Thoracic aorta (tissue), 2 donors: ENCODE results near the gene MORC4. TPM values are rescaled to one million over a fixed set of nuclear protein-coding genes. Genes with fewer than 3 reads are reported as not detected.

ENCODE experiments used
- ATAC-seq: fragments of 150-250 bp; one replicate; pipeline ENCODE4 v1.8.0; 2017; ENCODE audit warnings: low read depth; ENCODE audit not compliant: insufficient number of reproducible peaks, low FRiP score
- DNase-seq: peaks from one replicate; pipeline ENCODE4 v3.0.0-alpha.2; 2020; ENCODE audit warnings: low spot score
- H3K27ac ChIP-seq, 2 donors: fragments of 200-600 bp; sonication (generic); 1 replicate in 1 of 2; 2 replicates in 1 of 2; pipeline ENCODE4 v1.5.1; 2016; ENCODE audit warnings: mild to moderate bottlenecking in 2 of 2, moderate library complexity in 2 of 2
- H3K27me3 ChIP-seq: fragments of 200-600 bp; sonication (generic); replicated peaks from 2 replicates; pipeline ENCODE4 v1.6.0; 2016; ENCODE audit warnings: mild to moderate bottlenecking; ENCODE audit not compliant: insufficient read depth
- H3K36me3 ChIP-seq: fragments of 200-600 bp; sonication (generic); one replicate; pipeline ENCODE4 v1.5.1; 2016
- H3K4me1 ChIP-seq, 2 donors: fragments of 200-600 bp; sonication (generic); 1 replicate in 1 of 2; 2 replicates in 1 of 2; pipeline versions ENCODE4 v1.5.1 to v1.6.0; 2016; ENCODE audit warnings: low read depth in 2 of 2, mild to moderate bottlenecking in 1 of 2; ENCODE audit not compliant: control insufficient read depth in 1 of 2
- H3K4me3 ChIP-seq: fragments of 200-600 bp; sonication (generic); 2 replicates; pipeline ENCODE4 v1.5.1; 2016; ENCODE audit warnings: mild to moderate bottlenecking
- H3K9me3 ChIP-seq: fragments of 200-600 bp; sonication (generic); 2 replicates; pipeline ENCODE4 v1.5.1; 2016
- total RNA-seq, 2 donors: library from RNA; depleted of rRNA; stranded (reverse); fragments of >200 nt; gene quantifications; one replicate each; pipeline versions ENCODE4 v1.1.0 to v1.2.3, GENCODE V29; 2016
- TF ChIP-seq, protein P1 (sequence below): fragments of 200-600 bp; sonication (generic); IDR thresholded peaks from one replicate; pipeline ENCODE4 v1.5.1; 2019; ENCODE audit warnings: antibody characterized with exemption

The MORC4 gene
- total RNA-seq, 2 donors from 2014 or later, result 10.4 to 28.4 TPM

DNA sequence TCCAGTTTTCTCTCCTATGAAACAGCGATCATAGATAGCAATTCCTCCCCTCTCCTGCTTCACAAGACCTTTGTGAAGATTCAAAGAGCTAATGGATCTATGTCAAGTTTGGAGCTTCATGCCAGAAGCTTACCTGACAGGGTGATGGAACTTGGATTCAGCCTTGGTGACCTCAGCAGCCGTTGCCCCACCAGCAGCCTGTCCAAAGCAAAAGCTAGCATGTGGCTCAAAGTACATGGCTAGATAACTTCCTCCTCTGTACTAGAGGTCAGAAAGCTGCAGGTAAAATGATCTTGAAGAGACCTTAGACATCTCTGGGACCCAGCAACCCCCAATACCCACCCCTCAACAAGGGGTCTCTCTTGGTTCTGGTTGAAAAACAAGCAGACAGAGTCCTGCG lies 98.7 kb downstream of the MORC4 start:
- H3K4me3 ChIP-seq, result no peak overlapping the region
- no peak overlapping the region for H3K27ac ChIP-seq
- H3K4me1 ChIP-seq, result no peaks in the 10 kb centered on the region
- ATAC-seq (no peak), DNase-seq (no peak)
- TF ChIP-seq, protein P1, sequence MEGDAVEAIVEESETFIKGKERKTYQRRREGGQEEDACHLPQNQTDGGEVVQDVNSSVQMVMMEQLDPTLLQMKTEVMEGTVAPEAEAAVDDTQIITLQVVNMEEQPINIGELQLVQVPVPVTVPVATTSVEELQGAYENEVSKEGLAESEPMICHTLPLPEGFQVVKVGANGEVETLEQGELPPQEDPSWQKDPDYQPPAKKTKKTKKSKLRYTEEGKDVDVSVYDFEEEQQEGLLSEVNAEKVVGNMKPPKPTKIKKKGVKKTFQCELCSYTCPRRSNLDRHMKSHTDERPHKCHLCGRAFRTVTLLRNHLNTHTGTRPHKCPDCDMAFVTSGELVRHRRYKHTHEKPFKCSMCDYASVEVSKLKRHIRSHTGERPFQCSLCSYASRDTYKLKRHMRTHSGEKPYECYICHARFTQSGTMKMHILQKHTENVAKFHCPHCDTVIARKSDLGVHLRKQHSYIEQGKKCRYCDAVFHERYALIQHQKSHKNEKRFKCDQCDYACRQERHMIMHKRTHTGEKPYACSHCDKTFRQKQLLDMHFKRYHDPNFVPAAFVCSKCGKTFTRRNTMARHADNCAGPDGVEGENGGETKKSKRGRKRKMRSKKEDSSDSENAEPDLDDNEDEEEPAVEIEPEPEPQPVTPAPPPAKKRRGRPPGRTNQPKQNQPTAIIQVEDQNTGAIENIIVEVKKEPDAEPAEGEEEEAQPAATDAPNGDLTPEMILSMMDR, result no peak
- no peaks in the 10 kb centered on the region for H3K36me3 ChIP-seq
- no peaks in the 10 kb centered on the region for H3K9me3 ChIP-seq
- H3K27me3 ChIP-seq, result no peaks in the 10 kb centered on the region

DNA sequence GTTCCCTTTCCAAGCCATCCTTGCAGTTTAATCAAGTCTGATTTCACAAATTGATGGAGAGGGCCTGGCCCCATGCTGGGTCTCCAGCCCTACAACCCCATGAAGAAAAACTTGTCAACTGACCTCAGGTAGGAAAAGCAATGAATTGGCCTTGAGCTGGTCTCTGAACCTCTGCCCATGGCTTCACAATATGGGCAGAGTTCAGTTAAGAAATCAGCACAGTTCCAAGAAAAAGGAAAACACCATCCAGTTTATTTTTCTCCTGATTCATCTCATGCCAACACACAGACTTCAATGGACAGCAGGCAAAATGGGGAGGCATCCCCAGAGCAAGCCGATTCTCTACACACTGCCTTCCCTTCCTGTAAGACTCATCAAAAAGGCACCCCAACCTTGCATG lies 100.2 kb downstream of the MORC4 start:
- Histone ChIP-seq H3K4me3 (no peak overlapping the region), H3K4me1 (no peaks in the 10 kb centered on the region), H3K9me3 (no peaks in the 10 kb centered on the region), H3K27me3 (no peaks in the 10 kb centered on the region), H3K27ac (no peak overlapping the region), H3K36me3 (no peaks in the 10 kb centered on the region)
- no peak for DNase-seq
- TF ChIP-seq, protein P1, result no peak
- ATAC-seq, result no peak

DNA sequence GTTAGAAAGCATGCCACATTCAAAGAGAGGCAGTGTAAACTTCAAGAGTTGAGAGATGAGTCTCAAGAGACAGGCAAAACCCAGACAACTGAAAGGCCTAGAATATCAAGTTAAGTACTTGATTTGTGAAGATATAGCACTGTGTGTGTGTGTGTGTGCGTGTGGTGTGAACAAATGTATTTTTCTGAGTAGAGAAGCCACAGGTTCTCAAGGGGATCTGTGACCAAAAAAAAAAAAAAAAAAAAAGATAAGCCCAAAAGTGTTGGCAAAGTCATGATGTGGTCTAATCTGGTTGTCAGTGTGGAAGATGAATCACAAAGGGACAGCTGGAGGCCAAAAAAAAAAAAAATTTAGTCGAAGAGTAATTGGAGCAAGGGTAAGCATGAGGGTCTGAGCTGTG lies 100.7 kb downstream of the MORC4 start:
- Histone ChIP-seq H3K9me3 (no peaks in the 10 kb centered on the region), H3K4me3 (no peak overlapping the region), H3K36me3 (no peaks in the 10 kb centered on the region), H3K27ac (no peak overlapping the region), H3K4me1 (no peaks in the 10 kb centered on the region), H3K27me3 (no peaks in the 10 kb centered on the region)
- no peak for ATAC-seq
- TF ChIP-seq, protein P1, result no peak
- DNase-seq, result no peak

DNA sequence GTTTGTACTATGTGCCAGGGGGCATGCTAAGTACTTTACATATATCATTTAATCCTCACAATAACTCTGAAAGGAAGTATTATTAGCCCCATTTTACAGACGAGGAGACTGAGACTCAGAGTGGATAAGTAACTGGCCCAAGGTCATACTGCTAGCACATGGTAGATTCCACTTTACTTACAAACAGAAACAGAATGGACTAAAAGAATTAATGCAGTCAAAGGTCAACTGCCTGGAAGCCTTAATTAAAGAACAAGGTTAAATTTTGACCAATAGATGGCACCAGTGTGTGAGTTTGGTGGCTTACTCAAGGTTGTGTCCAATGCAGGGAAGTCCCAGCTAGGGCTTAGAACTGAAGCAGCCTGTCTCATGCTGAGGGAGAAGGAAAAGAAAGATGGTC lies 101.5 kb downstream of the MORC4 start:
- no peaks in the 10 kb centered on the region for H3K36me3 ChIP-seq
- H3K4me3 ChIP-seq, result no peak overlapping the region
- TF ChIP-seq, protein P1, result no peak
- ATAC-seq (no peak), DNase-seq (no peak)
- no peaks in the 10 kb centered on the region for H3K4me1 ChIP-seq
- H3K9me3 ChIP-seq, result no peaks in the 10 kb centered on the region
- H3K27me3 ChIP-seq, result no peaks in the 10 kb centered on the region
- no peak overlapping the region for H3K27ac ChIP-seq

DNA sequence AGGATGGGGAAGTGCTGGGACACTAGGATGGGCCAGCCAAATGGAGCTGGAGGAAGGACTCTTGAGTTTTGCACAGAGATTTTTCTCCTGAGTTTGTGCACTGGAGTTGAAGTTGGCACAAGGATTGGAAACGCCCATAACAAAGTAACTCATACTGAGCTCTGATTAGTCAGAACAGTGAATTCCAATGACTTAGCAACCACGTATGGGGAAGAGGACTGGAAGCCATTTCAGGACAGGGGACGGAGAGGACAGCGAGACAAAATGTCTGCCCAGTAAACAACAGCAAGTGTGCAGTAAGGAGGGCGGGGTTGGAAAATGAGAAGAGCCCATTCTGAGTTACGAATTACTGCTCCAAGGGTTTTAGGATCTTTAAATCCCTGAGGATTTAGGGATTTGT lies 102.8 kb downstream of the MORC4 start:
- H3K36me3 ChIP-seq, result no peaks in the 10 kb centered on the region
- H3K27me3 ChIP-seq, result no peaks in the 10 kb centered on the region
- no peaks in the 10 kb centered on the region for H3K9me3 ChIP-seq
- no peak overlapping the region for H3K27ac ChIP-seq
- TF ChIP-seq, protein P1, result no peak
- ATAC-seq (no peak), DNase-seq (no peak)
- no peaks in the 10 kb centered on the region for H3K4me1 ChIP-seq
- no peak overlapping the region for H3K4me3 ChIP-seq
